Stomach smooth muscle (tissue), 2 donors: ENCODE data around the gene EVA1A.

ENCODE experiments used
- H3K27ac ChIP-seq: one replicate; pipeline ENCODE4 v1.7.0; 2013; ENCODE audit warnings: mild to moderate bottlenecking, low read length, inconsistent platforms
- H3K27me3 ChIP-seq, 2 donors: one replicate each; pipeline ENCODE4 v1.7.0; 2013; ENCODE audit warnings: low read length in 2 of 2; ENCODE audit not compliant: insufficient read depth in 2 of 2, control insufficient read depth in 1 of 2
- H3K36me3 ChIP-seq, 2 donors: one replicate each; pipeline ENCODE4 v1.7.0; 2013; ENCODE audit warnings: low read length in 2 of 2; ENCODE audit not compliant: control insufficient read depth in 2 of 2, insufficient read depth in 2 of 2
- H3K4me1 ChIP-seq: one replicate; pipeline ENCODE4 v1.7.0; 2013; ENCODE audit warnings: low read length; ENCODE audit not compliant: control insufficient read depth, insufficient read depth
- H3K4me3 ChIP-seq, 2 donors: one replicate each; pipeline ENCODE4 v1.7.0; 2013; ENCODE audit warnings: low read length in 2 of 2
- H3K9ac ChIP-seq, 2 donors: one replicate each; pipeline ENCODE4 v1.7.0; 2013; ENCODE audit warnings: low read length in 2 of 2, mild to moderate bottlenecking in 1 of 2
- H3K9me3 ChIP-seq, 2 donors: one replicate each; pipeline ENCODE4 v1.7.0; 2013; ENCODE audit warnings: low read length in 2 of 2; ENCODE audit not compliant: control insufficient read depth in 2 of 2
- donor health status: healthy.
- donor health status: Pancreatic carcinoma.

Gene EVA1A

GRCh38 chr2:75540994-75541393, 19.7 kb downstream of the EVA1A start:
- Histone ChIP-seq H3K9ac (no peak overlapping the region), H3K9me3 (peaks cover 0 to 2% of the 10 kb centered on the region in 2 donors), H3K27me3 (no peaks in the 10 kb centered on the region), H3K27ac (no peak overlapping the region), H3K4me1 (no peaks in the 10 kb centered on the region), H3K4me3 (no peak overlapping the region), H3K36me3 (no peaks in the 10 kb centered on the region)

GRCh38 chr2:75539955-75540716, 20.6 kb downstream of the EVA1A start:
- H3K4me1 ChIP-seq, result no peaks in the 10 kb centered on the region
- H3K4me3 ChIP-seq, result no peak overlapping the region
- no peak overlapping the region for H3K27ac ChIP-seq
- no peak overlapping the region for H3K9ac ChIP-seq
- peaks cover 0 to 2% of the 10 kb centered on the region in 2 donors for H3K9me3 ChIP-seq
- H3K36me3 ChIP-seq, result no peaks in the 10 kb centered on the region
- no peaks in the 10 kb centered on the region for H3K27me3 ChIP-seq

DNA sequence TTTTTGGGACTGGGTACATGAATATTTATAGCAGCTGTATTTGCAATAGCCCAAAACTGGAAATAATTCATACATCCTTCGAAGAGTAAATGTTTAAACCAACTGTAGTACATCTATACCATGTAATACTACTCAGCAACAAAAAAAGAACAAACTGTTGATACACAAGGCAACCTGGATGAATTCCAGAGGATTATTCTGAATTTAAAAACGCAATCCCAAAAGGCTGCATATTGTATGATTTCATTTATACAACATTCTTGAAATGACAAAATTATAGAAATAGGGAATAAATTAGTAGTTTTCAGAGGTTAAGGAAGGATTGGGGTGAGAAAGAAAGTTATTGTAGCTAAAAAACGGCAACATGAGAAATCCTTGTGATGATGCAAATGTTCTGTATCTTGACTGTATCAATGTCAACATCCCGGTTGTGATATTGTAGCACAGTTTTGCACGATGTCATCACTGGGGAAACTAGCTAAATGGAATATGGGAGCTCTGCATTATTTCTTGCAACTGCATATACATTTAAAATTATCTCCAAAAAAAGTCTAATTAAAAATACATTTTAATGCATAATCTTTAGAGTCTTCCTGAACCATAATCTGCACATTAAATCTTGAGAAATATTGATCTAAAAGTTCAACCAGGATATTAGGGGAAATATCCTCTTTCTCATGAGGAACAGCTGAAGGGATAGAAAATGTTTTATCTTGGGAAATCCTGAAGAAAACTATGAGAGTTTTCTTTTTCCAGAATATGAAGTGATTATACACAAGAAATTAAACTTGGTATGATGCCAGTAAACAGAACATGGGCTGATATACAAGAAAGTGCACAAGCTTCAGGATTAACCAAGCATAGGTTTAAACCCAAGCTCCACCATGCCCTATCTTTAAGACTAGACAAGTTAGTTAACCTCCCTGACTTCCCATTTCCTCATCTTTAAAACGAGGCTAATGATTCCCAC, 21.9 kb downstream of the EVA1A start:
- no peak overlapping the region for H3K9ac ChIP-seq
- H3K36me3 ChIP-seq, result no peaks in the 10 kb centered on the region
- H3K27ac ChIP-seq, result no peak overlapping the region
- H3K4me3 ChIP-seq, result no peak overlapping the region
- no peaks in the 10 kb centered on the region for H3K4me1 ChIP-seq
- peaks cover 0 to 2% of the 10 kb centered on the region in 2 donors for H3K9me3 ChIP-seq
- H3K27me3 ChIP-seq, result no peaks in the 10 kb centered on the region

DNA sequence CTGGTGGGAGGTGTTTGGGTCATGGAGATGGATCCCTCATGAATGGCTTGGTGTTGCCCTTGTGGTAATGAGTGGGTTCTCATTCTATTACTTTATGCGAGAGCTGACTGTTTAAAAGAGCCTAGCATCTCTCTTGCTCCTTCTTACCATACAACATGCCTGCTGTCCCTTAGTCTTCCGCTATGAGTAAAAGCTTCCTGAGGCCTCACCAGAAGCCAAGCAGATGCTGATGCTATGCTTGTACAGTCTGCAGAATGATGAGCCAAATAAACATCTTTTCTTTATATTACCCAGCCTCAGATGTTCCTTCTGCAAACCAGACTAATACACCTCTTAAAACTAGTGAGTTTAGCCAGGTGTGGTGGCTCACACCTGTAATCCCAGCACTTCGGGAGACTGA, 23.1 kb downstream of the EVA1A start:
- H3K27ac ChIP-seq, result no peak overlapping the region
- no peaks in the 10 kb centered on the region for H3K4me1 ChIP-seq
- H3K36me3 ChIP-seq, result no peaks in the 10 kb centered on the region
- H3K27me3 ChIP-seq, result no peaks in the 10 kb centered on the region
- H3K4me3 ChIP-seq, result no peak overlapping the region
- no peak overlapping the region for H3K9ac ChIP-seq
- H3K9me3 ChIP-seq, result peaks cover 0 to 2% of the 10 kb centered on the region in 2 donors

DNA sequence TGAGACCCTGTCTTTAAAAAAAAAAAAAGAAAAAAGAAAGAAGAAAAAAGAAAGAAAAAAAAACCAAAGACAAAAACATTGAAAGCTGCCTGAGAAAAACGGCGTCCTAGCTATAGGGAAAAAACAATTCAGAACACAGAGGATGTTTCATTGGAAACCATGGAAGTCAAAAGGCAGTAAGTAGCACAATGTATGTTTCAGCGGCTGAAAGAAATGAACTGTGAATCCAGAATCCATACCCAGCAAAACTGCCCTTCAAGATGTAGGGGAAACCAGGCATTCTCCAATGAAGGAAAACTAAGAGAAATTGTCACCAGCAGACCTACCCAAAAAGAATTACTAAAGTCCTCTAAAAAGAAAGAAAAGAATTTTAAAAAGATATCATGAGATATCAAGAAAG, 27.6 kb downstream of the EVA1A start:
- H3K9ac ChIP-seq, result no peak overlapping the region
- H3K36me3 ChIP-seq, result no peaks in the 10 kb centered on the region
- no peak overlapping the region for H3K4me3 ChIP-seq
- H3K4me1 ChIP-seq, result no peaks in the 10 kb centered on the region
- no peaks in the 10 kb centered on the region for H3K27me3 ChIP-seq
- no peak overlapping the region for H3K27ac ChIP-seq
- H3K9me3 ChIP-seq, result peaks cover 0 to 2% of the 10 kb centered on the region in 2 donors

DNA sequence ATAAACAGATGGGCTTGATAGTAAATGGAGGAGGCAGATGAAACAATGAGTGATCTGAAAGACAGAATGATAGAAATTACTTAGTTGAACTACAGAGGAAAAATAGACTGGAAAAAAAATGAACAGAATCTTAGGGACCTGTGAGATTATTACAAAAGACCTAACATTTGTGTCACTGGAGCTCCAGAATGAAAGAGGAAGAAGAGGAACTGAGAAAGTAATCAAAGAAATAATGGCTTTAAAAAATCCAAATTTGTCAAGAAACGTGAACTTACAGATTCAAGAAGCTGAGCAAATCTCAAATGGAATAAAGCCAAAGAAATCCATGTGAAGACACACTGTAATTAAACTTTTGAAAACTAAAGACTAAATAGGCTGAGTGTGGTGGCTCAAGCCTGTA, 28.3 kb downstream of the EVA1A start:
- Histone ChIP-seq H3K4me3 (no peak overlapping the region), H3K9me3 (no peaks in the 10 kb centered on the region), H3K4me1 (no peaks in the 10 kb centered on the region), H3K27me3 (no peaks in the 10 kb centered on the region), H3K36me3 (no peaks in the 10 kb centered on the region), H3K27ac (no peak overlapping the region), H3K9ac (no peak overlapping the region)

- Histone ChIP-seq H3K9ac (no peak overlapping the region), H3K27me3 (no peaks in the 10 kb centered on the region), H3K27ac (no peak overlapping the region), H3K4me1 (no peaks in the 10 kb centered on the region), H3K9me3 (peaks cover 0 to 5% of the 10 kb centered on the region in 2 donors), H3K36me3 (no peaks in the 10 kb centered on the region), H3K4me3 (no peak overlapping the region)
These were observed 32.3 kb downstream of the EVA1A start for GRCh38 chr2:75528221-75528977.

DNA sequence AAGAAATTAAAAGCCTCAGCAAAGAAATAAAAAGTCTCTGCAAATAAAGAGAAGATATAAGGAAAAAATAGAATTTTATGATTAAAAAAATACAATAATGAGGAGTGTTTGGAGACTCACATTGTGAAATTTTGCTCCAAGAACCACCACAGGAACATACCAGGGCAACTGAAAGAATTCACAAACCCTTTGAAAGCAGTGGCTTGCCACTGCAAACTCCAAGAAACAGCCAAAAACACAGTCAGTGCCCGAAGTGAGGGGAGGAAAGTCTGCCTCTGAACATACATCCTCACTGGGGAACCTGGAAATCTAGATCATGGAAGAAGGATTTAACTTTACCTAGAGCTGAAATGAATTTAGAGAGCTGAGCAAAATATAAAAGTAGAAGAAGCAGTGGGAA, 33.1 kb downstream of the EVA1A start:
- H3K4me1 ChIP-seq, result no peaks in the 10 kb centered on the region
- H3K36me3 ChIP-seq, result no peaks in the 10 kb centered on the region
- no peak overlapping the region for H3K27ac ChIP-seq
- peaks cover 0 to 5% of the 10 kb centered on the region in 2 donors for H3K9me3 ChIP-seq
- H3K9ac ChIP-seq, result no peak overlapping the region
- H3K27me3 ChIP-seq, result no peaks in the 10 kb centered on the region
- H3K4me3 ChIP-seq, result no peak overlapping the region

DNA sequence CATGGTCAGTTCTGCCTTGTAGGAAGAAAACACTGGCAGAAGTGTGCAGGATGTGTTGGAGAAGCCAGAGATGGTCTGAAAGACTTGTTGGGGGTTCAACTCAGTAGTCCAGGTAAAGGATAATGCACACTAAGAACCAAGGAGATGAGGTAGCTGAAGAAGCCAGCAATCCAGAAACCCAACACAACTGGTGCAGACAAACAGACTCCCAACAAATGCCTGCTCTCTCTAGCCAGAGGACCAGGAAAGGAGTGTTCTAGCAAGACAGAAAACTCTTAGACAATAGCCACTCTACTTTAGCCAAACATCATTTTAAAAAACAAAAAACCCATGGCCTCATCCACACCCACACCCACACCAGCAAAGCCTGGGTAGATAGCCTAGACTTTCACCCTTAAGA, 33.9 kb downstream of the EVA1A start:
- peaks cover 0 to 2% of the 10 kb centered on the region in 2 donors for H3K27me3 ChIP-seq
- no peak overlapping the region for H3K27ac ChIP-seq
- no peak overlapping the region for H3K4me3 ChIP-seq
- H3K36me3 ChIP-seq, result no peaks in the 10 kb centered on the region
- no peaks in the 10 kb centered on the region for H3K4me1 ChIP-seq
- H3K9me3 ChIP-seq, result peaks cover 0 to 5% of the 10 kb centered on the region in 2 donors
- no peak overlapping the region for H3K9ac ChIP-seq

- H3K9ac ChIP-seq, result no peak overlapping the region
These were observed 35.1 kb downstream of the EVA1A start for GRCh38 chr2:75525434-75526310.

More at GRCh38 chr2:75525434-75526310, 35.1 kb downstream of the EVA1A start:
- Histone ChIP-seq H3K27me3 (peaks cover 0 to 2% of the 10 kb centered on the region in 2 donors), H3K4me1 (no peaks in the 10 kb centered on the region), H3K9me3 (peaks cover 0 to 5% of the 10 kb centered on the region in 2 donors), H3K4me3 (no peak overlapping the region), H3K27ac (no peak overlapping the region), H3K36me3 (no peaks in the 10 kb centered on the region)
